Activated CD8-positive, alpha-beta memory T cell treated with anti-CD3 and anti-CD28 coated beads, Interleukin-2, amount 50 U/mL, for 24 hours (primary cell): ENCODE data around the gene ADAT3.
A peak's percentile ranks its signal among the peaks of the same experiment; 100 is the strongest.

ENCODE experiments used
- DNase-seq: peaks from one replicate; pipeline ENCODE4 v3.0.0-alpha.2; 2020; ENCODE audit errors: extremely low read depth

ADAT3 gene

DNA sequence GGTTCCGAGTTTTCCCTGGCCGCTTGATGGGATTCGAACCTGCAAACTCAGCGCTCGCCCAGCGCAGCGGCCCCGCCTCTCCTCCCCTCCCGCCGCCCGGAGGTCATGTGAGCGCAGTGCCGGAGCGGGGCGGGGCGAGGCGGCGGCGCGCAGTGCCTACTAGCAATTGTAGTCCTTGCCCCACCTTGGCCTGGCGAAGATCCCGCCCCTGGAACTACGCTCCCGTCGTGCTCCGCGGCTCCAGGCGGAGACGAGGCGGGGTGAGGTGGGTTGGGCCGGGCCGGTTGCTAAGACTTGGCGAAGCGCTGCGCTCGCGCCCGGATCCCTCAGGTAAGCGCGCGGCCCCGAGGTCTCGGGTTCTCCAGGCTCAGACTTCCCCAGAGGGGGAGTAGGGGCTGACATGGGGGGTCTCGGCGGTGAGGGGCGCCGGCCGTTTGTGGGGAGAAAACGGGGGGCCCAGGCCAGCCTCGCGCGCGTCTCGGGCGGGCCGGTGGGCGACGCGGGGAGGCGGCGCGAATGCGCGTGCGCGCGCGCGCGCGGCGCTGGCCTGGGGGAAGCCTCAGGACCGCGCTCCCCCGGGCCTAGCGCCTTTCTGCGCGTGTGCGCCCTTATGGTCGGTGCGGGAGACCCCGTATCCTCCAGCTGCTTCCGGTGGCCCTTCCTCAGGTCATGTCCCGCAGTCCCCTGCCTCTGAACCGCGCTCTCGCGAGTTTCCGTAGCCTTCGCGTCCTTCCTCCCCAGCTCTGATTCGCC is at the start of gene ADAT3, which contains the start of gene SCAMP4:
ADAT3 (plus strand) TSS at position 290 of the 753 bp plus-strand sequence. CDS start 6,649 bp downstream, outside the sequence.
SCAMP4 (plus strand) TSS at position 290 of the 753 bp plus-strand sequence. CDS start 9,621 bp downstream, outside the sequence.
- peak; percentile 94 for DNase-seq

DNA sequence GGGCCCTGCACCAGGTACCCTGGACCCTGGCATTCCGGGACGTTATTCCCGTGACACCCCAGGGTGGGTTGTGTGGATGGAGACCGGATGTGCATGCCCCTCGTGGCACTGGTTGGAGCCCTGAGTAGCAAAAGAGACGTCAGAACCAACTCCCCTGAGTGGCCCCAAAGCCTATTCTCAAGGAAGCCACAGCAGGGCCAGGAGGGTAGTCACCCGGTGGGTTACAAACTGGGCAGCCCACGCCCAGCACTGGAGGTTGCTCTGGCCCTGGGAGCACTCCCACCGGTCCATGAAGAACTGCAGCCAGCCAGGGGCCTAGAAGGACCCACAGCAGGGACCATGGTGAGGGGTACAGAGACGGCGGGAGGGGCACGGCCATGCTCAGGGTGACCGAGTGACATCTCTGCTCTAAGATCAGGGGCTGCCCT is 49.4 kb upstream of the ADAT3 start:
- DNase-seq = no peak

DNA sequence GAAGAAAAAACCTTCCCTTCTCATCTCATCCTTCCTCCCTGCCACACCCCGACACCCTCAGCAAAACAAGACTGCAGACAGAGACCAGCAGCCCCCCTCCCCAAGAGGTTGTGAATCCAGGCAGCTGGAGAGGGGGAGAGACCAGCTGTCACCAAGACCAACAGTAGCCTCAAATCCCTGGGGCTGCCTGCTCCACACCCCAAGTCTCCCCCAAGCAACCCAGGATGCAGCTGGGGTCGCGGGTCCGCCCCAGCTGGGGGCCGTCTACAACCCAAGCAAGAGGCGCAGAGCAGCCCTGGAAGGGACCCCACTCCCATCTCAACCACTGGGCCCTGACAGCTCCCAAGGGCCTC is 48.9 kb upstream of the ADAT3 start:
- no peak for DNase-seq

DNA sequence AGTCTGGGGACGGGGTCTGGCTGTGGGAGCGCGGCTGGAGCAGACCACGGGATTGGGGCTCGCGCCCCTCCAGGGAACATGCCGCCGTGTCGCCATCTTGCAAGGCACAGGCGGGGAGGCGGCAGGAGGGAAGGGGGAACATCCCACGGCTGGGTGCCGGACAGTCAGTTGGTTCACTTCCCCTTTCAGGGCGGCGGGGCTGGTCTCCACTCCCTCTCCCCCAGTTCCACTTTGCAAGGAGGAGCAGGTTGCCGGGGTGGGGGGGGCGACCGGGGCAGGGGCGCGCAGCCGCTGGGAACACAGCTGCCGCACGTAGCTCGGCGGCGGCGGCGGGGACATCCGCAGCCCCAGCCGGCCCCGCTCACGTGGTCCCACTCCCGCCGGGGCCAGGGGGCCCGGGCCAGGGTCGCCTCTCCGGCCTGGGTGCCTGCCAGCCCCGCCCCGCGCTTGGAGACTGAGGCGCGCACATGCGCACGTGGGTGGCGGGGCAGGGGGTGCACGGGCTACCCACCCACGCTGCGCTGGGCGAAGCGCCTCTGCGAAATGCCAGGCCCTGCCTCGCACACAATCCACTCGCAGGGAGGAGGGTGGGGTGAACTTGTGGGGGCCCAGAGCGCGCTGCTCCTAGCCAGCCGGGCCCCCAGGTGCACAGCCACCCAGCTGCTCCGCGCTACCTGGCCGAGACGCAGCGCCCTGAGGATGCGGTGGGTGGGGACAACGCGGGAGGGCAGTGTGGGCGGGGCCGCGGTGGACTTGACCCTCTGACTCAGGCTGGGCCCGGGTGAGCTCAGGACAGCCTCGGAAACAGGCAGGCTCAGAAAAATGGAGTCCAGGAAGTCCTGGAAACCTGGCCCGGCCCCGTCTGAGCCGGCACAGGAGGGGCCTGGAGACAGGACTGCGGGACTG is 48.2 kb upstream of the ADAT3 start:
- DNase-seq = no peak

DNA sequence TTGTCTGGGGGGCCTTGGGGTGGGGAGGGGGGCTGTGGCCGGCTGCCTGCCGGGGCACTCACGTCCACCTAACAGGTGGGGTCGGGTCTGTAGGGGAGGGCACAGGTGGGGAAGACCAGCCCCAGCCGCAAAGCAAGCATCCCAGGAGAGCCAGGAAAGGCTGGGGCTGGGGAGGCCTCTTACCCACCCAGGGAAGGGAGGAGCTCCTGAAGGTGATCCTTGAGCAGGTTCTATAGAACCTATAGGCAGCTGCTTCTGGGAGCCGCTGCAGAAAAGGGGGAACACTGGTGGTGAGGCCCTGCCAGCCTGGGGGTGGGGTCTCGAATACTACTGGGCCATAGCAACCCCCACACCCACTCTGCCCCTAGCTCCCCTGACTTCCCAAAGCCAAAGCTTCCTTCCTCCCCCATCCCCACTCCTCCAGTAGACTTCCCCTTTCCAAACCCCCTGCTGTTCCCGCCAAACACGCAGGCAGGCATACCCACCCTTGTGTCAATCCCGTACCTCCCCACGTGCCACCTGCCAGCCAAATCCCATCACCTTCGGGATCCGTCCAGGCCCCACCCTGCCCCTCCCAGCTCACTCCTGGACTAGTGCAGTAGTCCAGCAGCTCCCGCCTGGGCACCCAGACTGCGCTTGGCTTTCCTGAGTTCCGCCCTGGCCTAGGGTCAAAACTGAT is 47.4 kb upstream of the ADAT3 start:
- no peak for DNase-seq

DNA sequence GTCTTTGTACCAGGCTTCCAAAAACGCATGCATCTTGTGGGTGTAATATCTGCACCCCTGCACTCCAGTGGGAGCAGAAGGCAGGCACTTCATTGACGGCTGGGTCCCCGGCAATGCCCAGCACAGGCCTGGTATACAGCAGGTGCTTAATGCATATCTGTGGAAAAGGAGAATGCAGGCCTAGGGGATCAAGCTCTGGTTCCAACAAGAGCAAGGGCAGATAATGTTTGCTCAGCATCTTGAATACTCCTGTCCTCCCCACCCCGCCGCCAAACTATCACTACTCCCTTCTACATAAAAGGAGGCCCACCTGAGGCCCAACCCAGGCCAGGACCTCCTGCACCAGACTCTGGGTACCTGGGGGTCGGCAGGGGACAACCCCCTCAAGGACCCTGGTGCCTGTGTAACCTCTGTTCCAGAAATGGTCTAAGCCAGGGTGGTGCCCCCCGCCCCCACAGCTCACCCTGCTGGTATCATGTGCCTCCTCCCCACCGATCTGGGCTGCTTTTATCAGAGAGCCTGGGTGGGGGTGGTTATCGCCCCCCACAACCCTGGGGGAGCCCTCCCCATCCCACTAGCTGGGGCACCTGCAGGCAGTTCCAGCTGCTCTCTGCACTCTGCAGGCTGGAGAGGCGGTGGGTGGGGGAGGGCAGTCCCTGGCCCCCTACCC is 46.7 kb upstream of the ADAT3 start:
- no peak for DNase-seq

DNA sequence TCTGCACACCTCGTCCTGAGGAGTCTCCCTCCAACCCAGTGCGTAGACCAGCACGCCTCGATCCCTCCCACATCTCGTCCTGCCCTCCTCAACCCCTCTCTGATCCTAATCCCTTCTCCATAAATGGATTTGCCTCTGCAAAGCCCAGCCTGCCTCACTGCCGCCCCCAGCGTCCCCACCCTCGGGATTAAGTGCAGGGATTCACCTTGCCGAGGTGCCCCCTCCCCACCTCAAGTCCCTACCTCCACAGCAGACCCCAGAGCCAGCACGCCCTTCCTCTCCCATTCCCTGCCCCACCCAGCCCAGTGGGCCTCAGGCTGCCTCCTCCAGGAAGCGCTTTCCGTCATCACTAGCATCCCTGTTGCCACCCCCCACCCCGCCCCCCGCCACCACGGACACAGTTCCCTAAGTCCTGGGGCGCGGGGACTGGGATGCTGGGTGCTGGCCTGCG is 45.8 kb upstream of the ADAT3 start:
- no peak for DNase-seq

DNA sequence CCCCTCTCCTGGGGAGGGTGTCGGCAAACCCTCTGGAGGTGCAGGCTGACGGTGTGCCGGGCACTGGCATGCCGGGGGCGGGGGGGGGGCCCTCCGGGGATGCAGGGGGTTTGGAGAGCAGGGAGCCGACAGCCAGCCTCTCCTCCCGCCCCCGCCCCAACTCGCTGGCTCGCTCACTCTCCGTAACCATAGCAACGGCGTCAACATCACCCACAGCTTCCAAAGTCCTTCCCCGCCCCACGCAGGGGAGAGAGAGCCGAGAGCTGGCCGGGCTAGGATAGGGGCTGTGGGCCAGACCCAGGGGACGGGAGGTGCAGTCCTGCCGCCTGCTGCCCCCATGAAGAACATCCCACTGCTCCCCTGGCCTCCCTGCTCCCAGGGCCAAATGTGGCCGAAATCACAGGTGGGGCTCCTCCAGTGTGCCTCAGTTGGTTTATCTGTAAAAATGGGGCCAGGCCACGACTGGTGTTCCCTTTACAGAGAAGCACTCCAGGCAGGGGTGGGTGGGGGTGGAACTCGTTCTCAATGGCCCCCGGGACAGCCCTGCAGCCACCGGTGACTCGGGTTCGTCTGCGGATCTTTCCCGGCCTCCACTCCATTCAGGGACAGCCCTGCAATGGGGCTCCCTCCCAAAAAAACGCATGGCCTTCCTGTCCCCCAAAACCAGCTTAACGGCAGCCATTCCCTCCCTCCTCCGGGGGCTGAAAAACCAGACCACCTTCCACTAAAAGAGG is 45.0 kb upstream of the ADAT3 start:
- DNase-seq = no peak

DNA sequence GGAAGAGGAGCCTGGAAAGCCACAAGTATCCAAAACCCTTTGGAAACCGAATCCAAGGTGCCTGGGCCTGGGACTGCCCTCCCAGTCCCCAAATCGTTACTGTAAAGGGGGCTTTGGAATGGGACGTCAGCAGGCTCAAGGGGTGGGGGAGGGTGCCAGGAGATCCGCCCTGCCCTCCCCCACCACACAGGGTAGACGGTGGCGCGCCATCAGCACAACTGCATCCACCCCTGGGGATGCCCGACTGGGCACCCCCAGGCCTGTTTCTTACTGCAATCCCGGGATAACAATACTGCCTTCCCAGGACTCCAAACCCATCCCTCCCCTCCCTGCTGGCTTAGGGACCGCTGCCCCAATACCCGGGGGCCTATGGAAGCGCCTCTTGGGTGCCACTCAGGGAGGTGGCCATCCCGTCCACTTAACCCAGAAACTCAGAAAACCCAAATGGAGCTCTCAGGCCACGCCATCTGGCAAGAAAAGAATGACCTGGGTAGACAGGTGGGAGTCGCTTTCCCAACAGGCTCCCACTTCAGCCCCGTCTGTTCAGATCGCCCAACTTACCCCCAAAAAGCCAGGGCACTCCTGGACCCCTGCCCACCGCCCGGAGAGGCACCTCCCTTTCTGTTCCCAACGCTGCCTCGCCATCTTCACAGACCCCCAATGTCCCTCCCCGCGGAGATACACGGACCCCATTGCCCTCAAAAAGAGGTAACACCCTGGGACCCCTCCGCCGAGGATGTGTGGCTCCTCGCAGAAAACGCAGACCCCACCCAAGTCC is 44.2 kb upstream of the ADAT3 start:
- DNase-seq = no peak

DNA sequence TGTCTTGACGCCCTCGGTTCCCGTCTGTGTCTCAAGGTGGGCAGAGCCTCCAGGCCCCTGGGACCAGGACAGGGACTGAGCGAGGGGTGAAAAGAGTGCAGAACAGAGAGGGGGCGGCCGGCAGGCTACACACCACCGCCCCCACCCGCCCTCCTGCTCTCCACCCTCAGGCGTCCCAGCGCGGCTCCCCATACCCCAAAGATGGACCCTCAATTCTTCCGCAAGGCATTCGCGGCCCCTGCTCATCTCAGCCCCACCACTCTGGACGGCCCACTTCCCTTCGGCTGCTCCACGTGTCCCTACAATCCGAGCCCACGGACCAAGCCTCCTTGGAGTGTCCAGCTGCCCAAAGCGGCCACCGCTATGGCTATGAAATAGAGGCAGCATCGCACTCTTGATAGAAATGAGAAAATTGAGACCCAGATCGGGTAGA is 43.6 kb upstream of the ADAT3 start:
- no peak for DNase-seq

DNA sequence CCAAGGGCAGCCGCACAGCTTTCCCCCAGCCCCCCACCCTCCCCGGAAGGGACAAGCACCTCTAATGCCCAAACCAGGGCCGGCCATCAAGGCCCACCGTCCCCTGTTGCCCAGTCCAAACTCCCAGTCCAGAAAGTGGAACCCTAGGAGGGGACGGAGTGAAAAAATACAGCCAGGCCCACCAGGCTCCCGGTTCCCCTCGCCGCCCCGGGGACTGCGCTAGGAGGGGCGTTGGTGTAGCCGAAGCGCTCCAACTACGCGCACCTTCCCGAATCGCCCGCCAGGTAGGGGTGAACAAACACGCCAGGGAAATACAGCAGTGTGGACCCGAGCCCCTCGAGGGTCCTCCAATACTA is 43.2 kb upstream of the ADAT3 start:
- no peak for DNase-seq

DNA sequence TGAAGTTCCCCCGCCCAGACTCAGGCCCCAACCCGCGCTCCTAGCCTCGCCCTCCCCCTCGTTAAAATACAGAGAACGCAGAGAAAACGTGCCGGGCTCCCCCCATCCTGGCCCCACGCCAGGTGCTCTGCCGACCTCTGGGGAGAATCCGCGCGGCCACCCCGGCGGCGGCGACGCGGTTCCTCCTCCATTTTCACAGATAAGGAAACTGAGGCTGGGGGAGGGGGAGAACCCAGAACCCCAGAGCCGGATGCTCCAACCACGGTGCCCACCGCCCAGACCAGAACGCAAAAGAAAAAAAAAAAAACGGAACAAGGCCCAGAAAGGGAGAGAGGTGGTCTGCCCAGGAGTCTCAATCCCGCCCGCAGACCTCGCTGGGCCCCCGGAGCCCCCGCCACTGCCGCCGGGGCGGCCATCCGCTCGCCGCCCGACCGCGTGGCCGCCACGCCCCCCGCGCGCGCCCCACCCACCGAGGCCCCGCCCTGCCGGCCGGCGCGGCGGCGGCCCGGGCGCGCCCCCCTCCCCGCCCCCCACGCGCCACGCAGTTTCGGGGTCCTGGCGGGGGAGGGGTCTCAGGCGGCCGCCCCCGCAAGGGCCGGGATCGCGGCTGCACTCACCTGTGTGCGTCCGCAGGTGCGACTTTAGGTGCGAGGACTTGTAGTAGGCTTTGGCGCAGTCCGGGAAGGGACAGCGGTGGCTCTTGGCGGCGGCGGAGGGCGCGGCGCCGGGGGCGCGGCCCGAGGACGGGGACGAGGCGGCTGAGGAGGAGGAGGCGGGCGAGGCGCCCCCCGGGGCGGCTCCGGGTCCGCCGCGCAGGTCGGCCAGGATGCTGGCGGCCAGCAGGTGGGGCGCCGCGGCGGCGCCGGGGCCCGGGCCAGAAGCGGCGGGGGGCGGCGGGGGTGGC is 42.5 kb upstream of the ADAT3 start:
- no peak for DNase-seq

DNA sequence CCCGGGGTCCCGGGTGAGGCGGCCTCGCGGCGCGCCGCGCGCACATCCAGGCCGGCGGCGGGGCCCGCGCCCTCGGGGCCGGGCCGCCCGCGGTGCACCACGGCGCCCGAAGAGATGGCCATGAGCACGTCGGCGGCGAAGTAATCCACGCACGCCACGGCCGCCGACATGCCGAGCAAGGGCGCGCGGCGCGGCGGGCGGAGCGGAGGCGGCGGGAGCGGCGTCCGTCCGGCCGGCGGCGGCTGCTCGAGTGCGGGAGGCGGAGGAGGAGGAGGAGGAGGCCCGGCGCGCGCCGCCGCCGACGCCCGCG is 41.9 kb upstream of the ADAT3 start, which contains the start of gene KLF16:
KLF16 (minus strand) TSS at position 252 of the 310 bp plus-strand sequence; CDS start at position 170, 82 bp downstream.
- no peak for DNase-seq

DNA sequence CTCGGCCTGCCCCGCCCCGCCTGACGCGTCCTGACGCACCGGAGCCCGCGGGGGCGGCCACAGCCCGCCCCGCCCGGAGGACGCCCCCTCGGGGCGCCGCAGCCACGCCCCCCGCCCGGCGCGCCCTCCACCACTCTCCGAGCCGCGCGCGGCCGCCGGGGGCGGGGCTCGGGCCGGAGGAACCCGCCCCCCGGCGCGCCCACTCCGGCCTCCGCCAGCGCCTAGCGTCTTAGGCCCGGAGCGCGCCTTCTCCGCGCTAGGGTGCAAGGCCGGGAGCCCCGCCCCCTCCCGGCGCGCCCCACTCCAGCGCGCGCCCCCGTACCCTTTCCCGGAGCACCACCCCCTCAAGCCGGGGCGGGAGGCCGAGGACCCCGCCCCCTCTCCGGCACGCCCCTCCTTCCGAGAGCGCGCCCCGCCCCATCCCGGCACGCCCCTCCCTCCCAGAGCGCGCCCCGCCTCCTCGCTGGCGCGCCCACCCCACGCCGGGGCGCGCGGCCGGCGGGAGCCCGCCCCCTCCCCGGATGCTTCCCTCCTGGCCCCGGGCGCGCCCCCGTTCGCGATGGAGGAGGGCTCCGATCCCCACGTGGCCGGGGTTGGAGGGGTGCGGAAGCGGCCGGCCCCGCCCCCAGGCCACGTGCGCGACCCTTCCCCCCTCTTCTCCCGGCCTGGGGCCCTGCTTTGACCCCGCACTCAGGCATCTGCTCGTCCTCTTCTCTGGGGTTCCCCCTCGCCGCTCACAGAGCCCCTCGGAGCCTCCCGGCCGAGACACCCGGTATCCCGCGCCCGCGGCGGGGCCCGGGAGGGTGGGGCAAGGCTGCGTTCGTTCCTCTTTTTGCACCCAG is 41.3 kb upstream of the ADAT3 start:
- peak; percentile 75 for DNase-seq

DNA sequence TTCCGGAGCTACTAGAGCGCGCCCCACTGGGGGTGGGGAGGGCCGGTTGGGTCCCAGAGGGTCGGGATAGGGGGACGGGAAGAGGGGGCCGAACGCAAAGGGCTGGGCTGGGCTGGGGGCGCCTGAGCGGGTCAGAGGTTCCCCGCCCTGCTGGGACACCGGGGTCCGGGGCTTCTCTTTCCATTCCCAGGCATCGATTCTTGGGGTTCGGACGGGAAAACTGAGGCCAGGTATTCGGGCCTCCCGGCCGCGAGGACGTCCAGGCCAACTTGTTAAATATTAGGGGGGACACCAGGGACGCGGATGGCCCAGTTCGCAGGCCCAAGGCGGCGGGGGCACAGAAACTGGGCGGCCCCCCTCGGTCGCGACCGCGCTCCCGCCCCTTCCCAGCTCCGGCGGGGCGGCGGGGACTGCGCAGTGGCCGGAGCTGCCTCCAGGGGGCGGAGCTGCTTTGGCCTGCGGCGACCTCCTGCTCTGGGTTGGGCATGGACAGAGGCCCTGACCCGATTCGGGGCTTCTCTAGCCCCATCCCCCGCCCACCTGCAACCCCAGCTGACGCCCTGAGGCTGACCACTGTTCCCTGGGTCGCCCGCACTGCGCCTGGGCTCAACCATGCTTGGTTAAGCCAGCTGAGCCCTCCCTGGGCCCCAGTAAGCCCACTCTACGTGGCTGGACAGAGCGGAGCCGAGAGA is 40.6 kb upstream of the ADAT3 start:
- no peak for DNase-seq

DNA sequence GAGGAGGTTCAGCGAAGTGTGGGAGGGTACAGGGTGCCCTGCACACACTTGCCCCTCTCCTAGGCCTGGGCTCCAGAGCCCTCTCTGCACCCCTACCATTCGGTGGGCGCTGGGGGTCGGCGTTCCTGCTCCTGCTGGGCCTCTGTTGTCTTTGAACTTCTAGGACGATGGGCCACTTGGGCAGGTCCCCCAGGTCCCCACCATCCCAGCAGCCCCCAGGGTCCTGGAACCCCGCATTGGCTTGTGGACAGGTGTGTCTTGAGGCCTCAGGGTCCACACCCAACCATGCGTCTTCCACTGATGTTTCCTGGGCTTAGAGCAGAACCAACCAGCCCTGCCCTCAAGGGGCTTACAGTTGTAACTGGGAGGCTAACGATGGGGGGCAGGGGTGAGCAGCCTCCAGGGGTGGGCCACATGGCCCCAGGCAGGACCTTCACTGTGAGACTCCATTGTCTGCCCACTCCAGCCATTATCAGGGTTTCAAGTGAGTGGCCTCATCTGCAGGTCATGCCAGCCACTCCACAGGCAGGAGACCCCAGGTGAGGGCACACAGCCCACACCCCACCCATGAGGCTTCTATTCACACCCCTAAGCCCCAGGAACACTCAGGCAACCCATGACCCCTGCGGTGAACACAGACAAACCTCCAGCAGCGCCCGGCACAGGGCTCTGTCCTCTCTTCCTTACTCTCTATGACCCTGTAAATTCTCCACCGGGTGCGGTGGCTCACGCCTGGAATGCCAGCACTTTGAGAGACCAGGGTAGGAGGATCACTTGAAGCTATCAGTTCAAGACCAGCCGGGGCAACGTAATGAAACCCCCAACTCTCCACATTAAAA is 39.8 kb upstream of the ADAT3 start:
- no peak for DNase-seq
